ENCODE results near the gene HOXC12. TPM values are rescaled to one million over a fixed set of nuclear protein-coding genes. Genes with fewer than 3 reads are reported as not detected.

HOXC12 gene
- total RNA-seq, 1 experiment from 2014 or later: 5.1 TPM

- H3K4me1 ChIP-seq (ENCODE audit: control insufficient read depth, insufficient read depth, low read length): peaks cover 21% of the 10 kb centered on the region
- BruUV-seq (replicated peaks): no TSS peak
- ATAC-seq (no peak), DNase-seq (ENCODE audit: low read depth, low spot score) (no peak)
- peaks cover 3% of the 10 kb centered on the region for H3K36me3 ChIP-seq (ENCODE audit: control insufficient read depth, insufficient read depth, low read length)
- H3K4me3 ChIP-seq (ENCODE audit: low read depth in 2 of 2, low read length in 2 of 2): peak overlapping the region; percentile 66 to 67
- TF ChIP-seq TCF7L2 (IDR thresholded peaks at IDR 0.05; ENCODE audit: low read depth, low read length): 0 out of 2 replicates have a peak, but pooled peaks have one; percentile 24
- no peak for TF ChIP-seq CTCF (IDR thresholded peaks at IDR 0.05)
- TF ChIP-seq POLR2AphosphoS5 (IDR thresholded peaks at IDR 0.05; ENCODE audit: low read depth, low read length): 0 out of 2 replicates have a peak, but pooled peaks have one; percentile 63
- no peaks in the 10 kb centered on the region for H3K9me3 ChIP-seq (ENCODE audit: control insufficient read depth, insufficient read depth, low read depth, low read length)
- POLR2A ChIA-PET: interaction anchor here (0.5 to 1.6 kb wide), 4 partner anchors 9 to 266 kb away, joined by 4 to 7 read pairs (median 4); partner anchors contain the start of gene HOXC10
- CTCF ChIA-PET: interaction anchor here (0.5 to 1.2 kb wide), 5 partner anchors 12 to 294 kb away, joined by 3 to 14 read pairs (median 3); partner anchors contain the start of gene HOXC10
- in situ Hi-C loops (cut with HindIII; ENCODE audit: low pct_unique_long_range_greater_than_20kb, low sequenced_read_pairs) (no loop called here), intact Hi-C loops (cut with micrococcal nuclease; ENCODE audit: unreplicated experiment) (loop anchor here (10.0 kb wide), 1 partner anchor 615 kb away; the partner anchor contains the start of gene SP1)
- no peaks in the 10 kb centered on the region for H3K27me3 ChIP-seq (ENCODE audit: control insufficient read depth, insufficient read depth, low read length)
- H3K27ac ChIP-seq (ENCODE audit: low read length): peak overlapping the region; percentile 99
Observed at GRCh38 chr12:53999559-54000115, 44.9 kb downstream of the HOXC12 start.

GRCh38 chr12:54000116-54001114 lies 45.7 kb downstream of the HOXC12 start, which contains the start of gene HOXC9:
Gene HOXC9, plus strand, starts transcription at chr12:54000161. Its CDS starts 28 bp downstream, at chr12:54000189.
- Histone ChIP-seq H3K27ac (ENCODE audit: low read length) (peak within 1 kb of the TSS; percentile 99), H3K27me3 (ENCODE audit: control insufficient read depth, insufficient read depth, low read length) (no peaks in the 10 kb centered on the region), H3K4me3 (ENCODE audit: low read depth in 2 of 2, low read length in 2 of 2) (peak within 1 kb of the TSS; percentile 66 to 67), H3K4me1 (ENCODE audit: control insufficient read depth, insufficient read depth, low read length) (peaks cover 25% of the 10 kb centered on the region), H3K9me3 (ENCODE audit: control insufficient read depth, insufficient read depth, low read depth, low read length) (no peaks in the 10 kb centered on the region), H3K36me3 (ENCODE audit: control insufficient read depth, insufficient read depth, low read length) (peaks cover 3% of the 10 kb centered on the region)
- no TSS peak for BruUV-seq (replicated peaks)
- DNase-seq (ENCODE audit: low read depth, low spot score): no peak
- CTCF ChIA-PET: interaction anchor here (0.5 to 1.2 kb wide), 3 partner anchors 15 to 216 kb away, joined by 3 to 14 read pairs (median 3); partner anchors contain the start of gene HOXC10
- POLR2A ChIA-PET: interaction anchor here (0.5 to 1.6 kb wide), 3 partner anchors 10 to 24 kb away, joined by 4 to 5 read pairs (median 4); partner anchors contain the start of gene HOXC10
- in situ Hi-C loops (cut with HindIII; ENCODE audit: low pct_unique_long_range_greater_than_20kb, low sequenced_read_pairs) (no loop called here), intact Hi-C loops (cut with micrococcal nuclease; ENCODE audit: unreplicated experiment) (no loop called here)
- TF ChIP-seq REST (IDR thresholded peaks at IDR 0.05; ENCODE audit: insufficient read depth in 1 of 2, low read depth in 2 of 2, low read length in 1 of 2) (no peak), POLR2AphosphoS5 (IDR thresholded peaks at IDR 0.05; ENCODE audit: low read depth, low read length) (peak; percentile 61)
- no peak for ATAC-seq

Data from Panc1 (cell line).